Activated T-helper 1 cell treated with Interleukin-2 at 50 U/mL for 16 hours (primary cell): ENCODE results near the gene FLVCR1.

Experiments
- DNase-seq: peaks from one replicate; pipeline ENCODE4 v3.0.0-alpha.2; 2020; ENCODE audit warnings: low read depth

Gene FLVCR1

GRCh38 chr1:212915245-212916091 is 57.4 kb downstream of the FLVCR1 start:
- no peak for DNase-seq

GRCh38 chr1:212916481-212917133 is 58.5 kb downstream of the FLVCR1 start:
- no peak for DNase-seq

- no peak for DNase-seq
Measured at GRCh38 chr1:212917134-212917485, 59.0 kb downstream of the FLVCR1 start.

GRCh38 chr1:212917858-212918257 is 59.8 kb downstream of the FLVCR1 start:
- DNase-seq: no peak

GRCh38 chr1:212918824-212919223 is 60.7 kb downstream of the FLVCR1 start:
- DNase-seq: no peak

GRCh38 chr1:212920246-212920645 is 62.2 kb downstream of the FLVCR1 start:
- DNase-seq: no peak

GRCh38 chr1:212920896-212921295 is 62.8 kb downstream of the FLVCR1 start:
- no peak for DNase-seq

GRCh38 chr1:212922016-212922415 is 63.9 kb downstream of the FLVCR1 start:
- no peak for DNase-seq

GRCh38 chr1:212926372-212926771 is 68.3 kb downstream of the FLVCR1 start:
- no peak for DNase-seq

- no peak for DNase-seq
Measured at GRCh38 chr1:212928323-212929291, 70.5 kb downstream of the FLVCR1 start.

GRCh38 chr1:212930986-212931678 is 73.1 kb downstream of the FLVCR1 start:
- DNase-seq: no peak

- no peak for DNase-seq
Measured at GRCh38 chr1:212933815-212934471, 75.9 kb downstream of the FLVCR1 start.

GRCh38 chr1:212935387-212935981 is 77.4 kb downstream of the FLVCR1 start:
- DNase-seq: no peak

- DNase-seq: no peak
Measured at GRCh38 chr1:212937034-212937433, 79.0 kb downstream of the FLVCR1 start.

- DNase-seq: no peak
Measured at GRCh38 chr1:212938846-212939245, 80.8 kb downstream of the FLVCR1 start.

- no peak for DNase-seq
Measured at GRCh38 chr1:212941452-212941851, 83.4 kb downstream of the FLVCR1 start.

- DNase-seq: no peak
Measured at GRCh38 chr1:212942679-212943392, 84.8 kb downstream of the FLVCR1 start.

- no peak for DNase-seq
Measured at GRCh38 chr1:212943393-212943710, 85.3 kb downstream of the FLVCR1 start.

- no peak for DNase-seq
Measured at GRCh38 chr1:212944229-212944901, 86.3 kb downstream of the FLVCR1 start.

GRCh38 chr1:212945056-212945455 is 87.0 kb downstream of the FLVCR1 start:
- DNase-seq: no peak
